ENCODE measurements around the gene KRTAP5-3.

The KRTAP5-3 gene

GRCh38 chr11:1643146-1643690, 35.0 kb upstream of the KRTAP5-3 start:
- no peak for DNase-seq (ENCODE audit: low spot score)

DNA sequence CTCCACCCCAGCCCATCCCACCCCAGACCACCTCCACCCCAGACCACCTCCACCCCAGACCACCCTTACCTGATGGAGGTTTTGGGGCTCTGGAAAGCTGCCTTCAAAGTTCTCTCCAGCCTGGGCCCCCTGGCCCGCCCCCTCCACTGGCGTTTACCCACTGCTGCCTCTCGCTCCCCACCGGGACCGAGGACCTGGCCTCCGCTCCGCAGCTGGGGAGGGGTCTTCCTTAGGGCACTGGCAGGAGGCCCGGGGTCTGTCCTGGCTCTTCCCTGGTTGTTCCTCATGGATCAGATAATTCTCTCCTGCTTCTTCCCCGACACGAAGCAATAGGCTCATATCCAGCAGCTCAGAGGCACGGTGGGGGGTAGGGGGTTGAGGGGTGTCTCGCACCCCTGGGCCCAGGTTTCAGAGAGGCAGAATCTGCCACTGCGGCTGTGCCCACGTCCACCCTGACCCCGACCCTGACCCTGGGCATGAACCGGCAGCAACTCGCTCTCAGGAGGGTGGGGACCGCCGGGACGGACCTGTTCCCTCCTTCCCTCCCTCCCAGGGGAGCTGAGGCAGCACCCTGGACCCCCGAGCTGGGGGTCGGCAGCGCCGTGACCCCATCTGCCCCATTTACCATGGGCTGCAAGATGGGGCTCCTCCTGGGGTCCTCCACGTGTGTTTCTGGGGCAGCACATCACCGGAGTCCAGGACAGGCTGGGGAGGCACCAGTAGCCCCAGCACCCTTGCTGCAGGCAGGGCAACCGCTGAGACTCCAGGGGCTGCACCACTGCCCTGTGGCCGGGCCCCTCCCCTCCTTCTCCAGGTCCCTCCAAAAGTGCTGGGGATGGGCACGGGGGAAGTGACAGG, 34.3 kb upstream of the KRTAP5-3 start:
- no peak for DNase-seq (ENCODE audit: low spot score)

DNA sequence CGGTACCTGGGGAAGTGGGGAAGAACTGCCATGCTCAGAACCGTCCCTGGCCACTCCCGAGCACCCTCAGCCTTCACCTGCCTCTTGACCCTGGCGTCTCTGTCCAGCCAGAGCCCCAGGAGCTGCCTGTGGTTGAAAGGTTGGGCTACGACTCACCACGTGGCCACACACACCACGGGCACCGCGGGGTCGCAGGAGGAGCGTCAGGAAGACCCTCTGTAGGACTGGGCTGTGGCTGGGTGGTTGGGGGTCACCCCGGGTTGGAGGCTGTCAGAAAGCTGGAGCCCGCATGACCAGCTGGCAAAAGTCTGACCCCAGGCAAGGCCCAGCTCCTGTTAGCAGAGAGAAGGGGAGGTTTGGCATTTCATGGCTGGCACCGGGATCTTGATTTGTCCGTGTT, 32.8 kb upstream of the KRTAP5-3 start:
- DNase-seq (ENCODE audit: low spot score), result no peak

DNA sequence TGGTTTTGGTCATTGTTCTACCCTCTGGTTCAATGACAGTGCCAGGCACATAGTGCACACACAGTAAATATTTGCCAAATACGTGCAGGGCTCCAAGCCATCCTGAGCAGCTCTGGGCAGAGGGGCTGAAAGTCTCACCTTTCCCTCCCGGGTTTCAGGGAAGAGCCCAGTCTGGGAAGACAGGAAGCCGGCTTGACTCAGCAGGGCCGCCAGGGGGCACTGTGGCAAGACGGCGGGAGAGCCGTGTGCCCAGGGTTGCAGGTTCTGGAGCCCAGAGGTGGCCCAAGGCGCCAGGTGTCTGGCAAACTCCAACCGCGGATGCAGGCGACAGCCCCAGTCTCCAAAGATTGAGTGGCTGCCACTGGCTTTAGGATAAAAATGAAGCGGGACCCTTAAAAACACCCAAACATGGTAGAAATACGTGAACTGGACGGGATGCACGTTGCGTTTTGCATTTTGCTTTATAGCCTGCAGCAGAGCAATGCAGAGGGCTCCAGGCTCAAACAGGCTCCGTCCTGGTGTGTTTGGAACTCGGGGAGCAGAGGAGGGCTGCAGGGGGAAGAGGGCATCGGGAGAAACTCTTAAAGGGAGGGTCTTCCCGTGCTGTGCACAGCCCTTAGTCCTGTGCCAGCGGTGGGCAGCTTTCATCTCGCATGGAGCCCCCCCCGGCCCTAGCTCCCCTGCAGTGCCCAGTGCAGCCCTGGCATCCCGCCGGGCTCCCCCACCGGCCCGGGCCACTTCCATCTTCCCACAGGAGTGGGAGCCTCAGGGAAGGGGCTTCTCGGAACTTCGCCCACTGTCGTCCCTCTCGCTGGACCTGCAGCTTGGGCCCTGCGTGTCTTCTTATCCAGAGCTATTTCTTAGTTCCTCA, 32.0 kb upstream of the KRTAP5-3 start:
- DNase-seq (ENCODE audit: low spot score), result peak; percentile 67

DNA sequence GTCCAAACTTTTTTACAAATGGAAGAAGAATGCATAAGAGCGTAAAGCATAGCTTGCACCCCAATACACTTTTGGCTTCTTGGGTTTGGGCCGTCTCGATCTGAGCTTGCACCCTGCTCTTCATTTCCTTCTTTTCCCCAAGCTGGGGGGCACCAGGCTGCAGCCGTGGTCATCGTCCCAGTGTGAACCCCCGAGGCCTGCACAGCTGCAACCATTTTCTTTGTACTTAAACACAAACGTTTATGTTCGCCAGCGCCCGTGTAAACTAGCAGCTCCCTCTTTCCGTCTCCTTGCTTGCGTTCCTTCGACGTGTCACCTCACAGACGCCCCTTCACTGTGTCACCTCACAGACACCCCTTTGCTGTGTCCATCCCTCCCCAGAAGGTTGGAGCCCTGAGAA, 31.4 kb upstream of the KRTAP5-3 start:
- no peak for DNase-seq (ENCODE audit: low spot score)

- DNase-seq (ENCODE audit: low spot score), result no peak
These were observed 30.9 kb upstream of the KRTAP5-3 start for GRCh38 chr11:1639102-1639620.

GRCh38 chr11:1638344-1638743, 30.1 kb upstream of the KRTAP5-3 start:
- DNase-seq (ENCODE audit: low spot score), result no peak

DNA sequence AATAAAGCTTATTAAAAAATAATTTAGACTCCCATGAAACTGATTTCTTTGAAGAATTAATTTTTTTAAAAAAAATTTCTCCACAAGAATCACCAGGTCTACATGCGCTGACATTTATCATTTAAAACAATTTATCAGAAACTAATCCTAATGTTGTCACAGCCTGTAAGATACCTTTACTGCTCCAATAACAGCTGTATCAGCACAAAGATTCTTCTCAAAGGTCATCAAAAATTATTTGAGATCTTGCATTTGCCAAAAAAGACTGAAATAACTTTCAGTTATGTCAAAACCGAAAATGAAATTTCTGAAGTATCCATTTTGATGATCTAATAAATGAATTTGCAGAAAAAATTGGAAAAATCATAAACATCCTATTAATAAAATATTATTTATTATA, 29.4 kb upstream of the KRTAP5-3 start:
- no peak for DNase-seq (ENCODE audit: low spot score)

DNA sequence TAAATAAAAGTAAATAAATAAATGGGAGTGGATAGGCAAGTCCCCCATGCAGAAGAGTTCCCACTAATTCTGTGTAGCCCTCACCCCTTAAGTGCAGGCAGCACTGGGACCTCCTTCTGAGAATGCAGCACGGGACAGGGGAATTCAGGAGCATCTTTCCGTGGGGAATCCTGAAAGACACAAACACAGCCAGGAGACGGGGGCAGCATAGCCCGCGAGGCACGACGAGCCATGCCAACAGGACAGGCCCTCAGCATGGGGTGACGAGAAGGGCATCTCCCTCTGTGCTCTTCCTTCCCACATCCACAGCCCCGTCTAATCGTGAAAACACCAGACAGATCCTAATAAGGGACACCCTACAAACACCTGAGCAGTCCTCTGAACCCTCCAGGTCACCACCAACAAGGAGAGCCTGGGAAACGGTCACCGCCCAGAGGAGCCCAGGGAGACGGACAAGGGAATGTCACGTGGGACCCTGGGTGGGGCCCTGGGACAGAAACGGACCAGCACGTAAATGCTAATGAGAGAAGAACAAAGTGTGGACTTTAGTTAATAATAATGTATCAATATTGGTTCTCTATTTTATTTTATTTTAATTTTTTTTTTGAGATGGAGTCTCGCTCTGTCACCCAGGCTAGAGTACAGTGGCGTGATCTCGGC, 28.2 kb upstream of the KRTAP5-3 start:
- no peak for DNase-seq (ENCODE audit: low spot score)

DNA sequence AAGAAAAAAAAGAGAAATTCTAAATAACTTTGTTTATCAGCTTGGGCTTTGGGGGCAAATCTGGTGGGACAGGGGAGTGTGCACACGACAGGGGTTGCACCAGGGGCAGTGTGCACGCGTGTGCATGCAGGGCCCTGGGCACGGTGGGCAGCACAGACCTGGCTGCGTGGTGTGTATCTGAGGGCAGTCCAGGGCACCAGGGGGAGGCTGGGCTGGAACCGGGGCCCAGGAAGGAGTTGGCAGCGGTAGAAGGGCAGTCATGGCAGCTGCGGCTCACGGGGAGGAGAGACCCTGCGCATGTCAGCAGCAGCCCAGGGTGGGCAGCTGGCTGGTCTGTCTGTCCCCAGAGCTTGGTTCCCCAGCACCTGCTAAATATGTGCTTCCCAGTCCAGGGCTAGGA, 25.6 kb upstream of the KRTAP5-3 start:
- DNase-seq (ENCODE audit: low spot score), result no peak

DNA sequence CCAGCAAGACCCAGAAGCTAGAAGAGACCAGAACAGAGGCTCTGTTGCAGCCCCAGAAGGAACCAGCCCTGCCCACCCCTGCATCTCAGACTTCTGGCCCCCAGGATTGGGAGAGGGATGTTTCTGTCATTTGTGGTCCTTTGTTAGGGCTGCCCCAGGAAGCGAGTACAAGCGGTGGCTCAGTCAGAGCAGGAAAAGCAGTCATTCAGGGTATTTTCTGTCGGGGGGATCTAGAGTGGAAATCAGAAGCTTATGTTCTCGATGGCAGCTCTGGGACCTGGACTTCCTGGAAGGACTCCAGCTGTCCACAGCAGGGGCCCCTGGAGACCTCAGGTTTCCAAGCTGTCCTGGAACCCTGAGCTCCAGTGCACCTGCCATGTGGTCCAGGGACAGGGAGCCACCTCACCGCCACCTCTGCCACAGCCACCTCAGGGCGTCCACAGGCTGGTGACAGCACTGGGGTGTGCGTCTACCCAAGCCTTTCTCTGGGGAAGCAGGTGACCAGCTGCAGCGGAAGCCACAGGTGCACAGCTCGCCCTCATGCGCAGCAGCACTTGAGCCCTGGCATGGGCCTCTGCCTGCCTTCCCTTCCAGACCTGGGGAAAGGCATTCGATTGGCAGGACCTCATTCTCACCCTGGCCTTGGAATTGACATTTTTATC, 23.9 kb upstream of the KRTAP5-3 start:
- DNase-seq (ENCODE audit: low spot score), result no peak

DNA sequence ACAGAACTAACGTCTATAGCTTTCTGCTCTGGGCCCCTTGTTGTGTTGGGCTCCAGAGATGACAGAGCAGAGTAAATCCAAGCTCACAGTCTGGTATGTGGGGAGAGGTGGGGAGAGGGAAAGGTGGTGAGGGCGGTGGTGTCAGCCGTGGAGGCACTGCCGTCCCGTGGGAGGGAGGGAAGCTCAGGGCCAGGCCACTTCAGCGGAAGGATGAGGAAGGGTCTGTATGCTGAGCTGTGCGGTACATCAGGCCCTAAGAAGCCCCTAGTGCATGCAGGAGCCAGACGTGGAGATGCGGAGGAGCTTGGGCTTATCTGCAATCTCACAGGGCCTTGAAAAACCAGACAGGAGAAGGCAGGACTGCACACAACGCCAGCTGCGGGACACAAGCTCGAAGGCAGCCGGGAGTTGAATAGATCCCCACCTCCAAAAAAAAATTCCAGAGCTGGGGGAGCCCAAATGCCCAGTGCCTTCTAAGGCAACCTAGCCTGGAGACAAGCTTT, 22.9 kb upstream of the KRTAP5-3 start:
- no peak for DNase-seq (ENCODE audit: low spot score)

DNA sequence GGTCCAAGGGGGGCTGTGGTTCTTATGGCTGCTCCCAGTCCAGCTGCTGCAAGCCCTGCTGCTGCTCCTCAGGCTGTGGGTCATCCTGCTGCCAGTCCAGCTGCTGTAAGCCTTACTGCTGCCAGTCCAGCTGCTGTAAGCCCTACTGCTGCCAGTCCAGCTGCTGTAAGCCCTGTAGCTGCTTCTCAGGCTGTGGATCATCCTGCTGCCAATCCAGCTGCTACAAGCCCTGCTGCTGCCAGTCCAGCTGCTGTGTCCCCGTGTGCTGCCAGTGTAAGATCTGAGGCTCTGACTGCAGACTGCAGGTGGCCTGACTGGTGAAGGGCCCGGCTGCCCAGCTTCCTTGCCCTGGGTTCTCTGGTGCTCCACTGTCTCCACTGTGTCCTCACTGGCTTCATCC, 22.0 kb upstream of the KRTAP5-3 start:
- DNase-seq (ENCODE audit: low spot score), result no peak

DNA sequence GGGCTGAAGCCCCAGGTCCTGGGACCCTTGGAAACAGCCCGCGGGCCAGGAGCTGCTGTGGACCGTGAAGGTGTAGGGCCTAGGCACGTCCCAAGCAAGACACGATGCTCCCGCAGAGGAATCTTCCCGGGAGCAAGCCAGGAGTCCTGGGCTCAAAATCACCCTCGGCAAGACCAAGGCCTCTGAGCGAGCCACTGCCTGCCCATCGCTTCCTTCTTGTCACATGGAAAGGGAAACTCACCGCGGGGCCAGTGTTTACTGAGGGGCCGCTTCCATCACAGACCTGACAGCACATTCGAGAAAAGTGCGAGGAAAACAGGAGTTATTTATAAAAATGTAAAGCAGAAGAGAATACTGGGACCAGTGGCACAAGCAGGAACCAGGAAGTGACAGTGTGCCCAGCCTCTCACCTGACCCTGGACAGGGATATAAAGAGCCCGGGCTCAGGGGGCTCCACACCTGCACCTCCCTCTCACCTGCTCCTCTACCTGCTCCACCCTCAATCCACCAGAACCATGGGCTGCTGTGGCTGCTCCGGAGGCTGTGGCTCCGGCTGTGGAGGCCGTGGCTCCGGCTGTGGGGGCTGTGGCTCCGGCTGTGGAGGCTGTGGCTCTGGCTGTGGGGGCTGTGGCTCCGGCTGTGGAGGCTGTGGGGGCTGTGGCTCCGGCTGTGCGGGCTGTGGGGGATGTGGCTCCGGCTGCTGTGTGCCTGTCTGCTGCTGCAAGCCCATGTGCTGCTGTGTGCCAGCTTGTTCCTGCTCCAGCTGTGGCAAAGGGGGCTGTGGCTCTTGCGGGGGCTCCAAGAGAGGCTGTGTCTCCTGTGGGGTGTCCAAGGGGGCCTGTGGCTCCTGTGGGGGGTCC, 21.3 kb upstream of the KRTAP5-3 start, which contains the start of gene KRTAP5-5:
KRTAP5-5 (plus strand) TSS at position 450 of the 860 bp plus-strand sequence; CDS start at position 516, 66 bp downstream.
- no peak for DNase-seq (ENCODE audit: low spot score)

DNA sequence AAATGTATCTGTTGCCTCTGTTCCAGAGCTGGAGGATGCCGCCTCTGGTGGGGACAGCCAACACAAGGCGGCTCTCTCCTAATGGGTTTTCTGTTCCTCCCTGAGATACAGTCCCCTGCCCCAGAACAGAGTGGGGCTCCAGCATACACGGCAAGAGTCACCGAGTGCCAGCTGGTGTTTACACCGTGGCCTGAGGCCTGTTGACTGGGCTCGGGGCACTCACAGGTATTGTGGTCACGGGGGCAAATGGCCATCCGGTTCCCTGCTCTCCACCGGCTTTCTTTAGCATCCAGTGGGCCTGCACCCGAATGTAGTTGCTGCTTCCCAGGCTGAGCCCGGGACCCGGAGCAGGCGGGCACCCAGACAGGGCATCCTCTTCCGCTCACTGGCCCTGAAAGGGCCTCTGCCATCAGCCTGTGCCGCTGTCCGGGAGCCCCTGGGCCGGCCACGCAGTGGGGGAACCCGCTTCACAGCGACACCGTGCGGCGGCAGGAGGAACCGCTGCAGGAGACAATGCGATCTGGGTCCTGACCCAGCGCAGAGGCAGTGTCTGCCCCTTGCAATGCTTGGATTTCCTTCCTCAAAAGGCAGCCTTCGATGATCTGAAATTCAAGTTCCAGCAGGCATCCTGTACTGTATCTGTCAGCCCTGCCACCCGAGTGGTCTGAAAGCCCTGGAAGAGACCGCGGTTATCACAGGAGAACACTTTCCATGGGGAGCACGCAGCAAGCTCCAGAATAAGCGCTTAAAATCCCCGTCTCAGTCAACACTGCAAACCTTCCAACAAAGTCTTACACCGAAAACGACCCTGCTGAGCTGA, 20.5 kb upstream of the KRTAP5-3 start:
- peak; percentile 83 for DNase-seq (ENCODE audit: low spot score)

DNA sequence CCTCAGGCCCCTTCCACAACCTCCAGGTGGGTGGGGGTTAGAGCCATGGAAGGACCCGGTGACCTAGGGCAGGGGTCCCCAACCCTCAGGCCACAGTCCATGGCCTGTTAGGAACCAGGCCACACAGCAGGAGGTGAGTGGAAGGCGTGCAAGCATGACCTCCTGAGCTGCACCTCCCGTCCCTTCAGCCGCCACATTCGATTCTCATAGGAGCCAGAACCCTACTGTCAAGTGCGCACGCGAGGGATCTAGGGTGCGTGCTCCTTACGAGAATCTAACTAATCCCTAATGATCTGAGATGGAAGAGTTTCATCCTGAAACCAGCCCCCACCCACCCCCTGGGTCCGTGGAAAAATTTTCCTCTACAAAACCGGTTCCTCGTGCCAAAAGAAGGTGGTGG, 17.3 kb upstream of the KRTAP5-3 start:
- no peak for DNase-seq (ENCODE audit: low spot score)

DNA sequence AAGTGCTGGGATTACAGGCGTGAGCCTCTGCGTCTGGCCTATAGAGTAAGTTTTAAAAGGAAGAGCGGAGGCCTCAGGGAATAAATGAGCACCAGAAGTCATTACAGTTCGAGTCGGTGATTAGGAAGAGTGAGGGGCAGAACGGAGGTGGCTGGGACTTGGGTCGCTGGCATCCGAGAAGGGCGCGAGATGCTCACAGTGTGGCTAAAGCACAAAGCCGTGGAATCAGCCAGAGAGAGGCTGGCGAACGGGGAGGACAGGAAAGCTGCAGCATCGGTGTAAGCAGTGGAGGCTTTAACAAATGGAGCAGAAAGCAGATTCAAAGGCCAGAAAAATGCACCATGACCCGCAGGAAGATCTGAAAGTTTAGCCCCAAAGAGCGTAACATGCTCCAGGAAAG, 16.4 kb upstream of the KRTAP5-3 start:
- DNase-seq (ENCODE audit: low spot score), result no peak

GRCh38 chr11:1623716-1624115, 15.5 kb upstream of the KRTAP5-3 start:
- DNase-seq (ENCODE audit: low spot score), result no peak

- no peak for DNase-seq (ENCODE audit: low spot score)
These were observed 13.8 kb upstream of the KRTAP5-3 start, which contains the start of gene KRTAP5-4 for GRCh38 chr11:1622086-1622485. Gene KRTAP5-4, minus strand, starts transcription at chr11:1622138. Its CDS starts 45 bp downstream, at chr11:1622093.
